ENCODE measurements around the gene TTPAL.
"Not testable (repeated sequence)": the region's sequence is repeated elsewhere in the genome, so short reads cannot be mapped to it uniquely, and the experiment has no call there.

DNA sequence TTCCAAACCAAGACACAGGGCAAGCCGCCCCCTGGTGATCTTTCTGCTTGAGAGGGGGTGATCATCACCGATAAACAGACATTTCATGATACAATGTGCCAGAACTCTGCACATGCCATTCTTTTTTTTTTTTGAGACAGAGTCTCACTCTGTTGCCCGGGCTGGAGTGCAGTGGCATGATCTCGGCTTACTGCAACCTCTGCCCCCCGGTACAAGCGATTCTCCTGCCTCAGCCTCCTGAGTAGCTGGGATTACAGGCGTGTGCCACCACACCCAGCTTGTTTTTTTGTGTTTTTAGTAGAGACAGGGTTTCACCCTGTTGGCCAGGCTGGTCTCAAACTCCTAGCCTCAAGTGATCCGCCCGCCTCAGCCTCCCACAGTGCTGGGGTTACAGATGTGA lies 3.4 kb upstream of the TTPAL start:
- TF ChIP-seq, protein P1, sequence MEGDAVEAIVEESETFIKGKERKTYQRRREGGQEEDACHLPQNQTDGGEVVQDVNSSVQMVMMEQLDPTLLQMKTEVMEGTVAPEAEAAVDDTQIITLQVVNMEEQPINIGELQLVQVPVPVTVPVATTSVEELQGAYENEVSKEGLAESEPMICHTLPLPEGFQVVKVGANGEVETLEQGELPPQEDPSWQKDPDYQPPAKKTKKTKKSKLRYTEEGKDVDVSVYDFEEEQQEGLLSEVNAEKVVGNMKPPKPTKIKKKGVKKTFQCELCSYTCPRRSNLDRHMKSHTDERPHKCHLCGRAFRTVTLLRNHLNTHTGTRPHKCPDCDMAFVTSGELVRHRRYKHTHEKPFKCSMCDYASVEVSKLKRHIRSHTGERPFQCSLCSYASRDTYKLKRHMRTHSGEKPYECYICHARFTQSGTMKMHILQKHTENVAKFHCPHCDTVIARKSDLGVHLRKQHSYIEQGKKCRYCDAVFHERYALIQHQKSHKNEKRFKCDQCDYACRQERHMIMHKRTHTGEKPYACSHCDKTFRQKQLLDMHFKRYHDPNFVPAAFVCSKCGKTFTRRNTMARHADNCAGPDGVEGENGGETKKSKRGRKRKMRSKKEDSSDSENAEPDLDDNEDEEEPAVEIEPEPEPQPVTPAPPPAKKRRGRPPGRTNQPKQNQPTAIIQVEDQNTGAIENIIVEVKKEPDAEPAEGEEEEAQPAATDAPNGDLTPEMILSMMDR (IDR thresholded peaks at IDR 0.05 in 2 of 3, conservative IDR thresholded peaks at IDR 0.05 in 1 of 3; ENCODE audit: borderline replicate concordance in 1 of 3, insufficient read depth in 1 of 3, low read depth in 2 of 3, low read length in 2 of 3), result not testable (repeated sequence)
- not testable (repeated sequence) for TF ChIP-seq POLR2A (IDR thresholded peaks at IDR 0.05; ENCODE audit: borderline replicate concordance, extremely low read depth, insufficient read depth, insufficient read length); RAD21 (IDR thresholded peaks at IDR 0.05; ENCODE audit: low read depth); CEBPB (IDR thresholded peaks at IDR 0.05; ENCODE audit: low read depth); SIN3A (IDR thresholded peaks at IDR 0.05; ENCODE audit: low read depth); POLR2AphosphoS5 (IDR thresholded peaks at IDR 0.05; ENCODE audit: low read depth, low read length); ZNF274 (IDR thresholded peaks at IDR 0.05; ENCODE audit: low read depth, low read length); EZH2 (IDR thresholded peaks at IDR 0.05); JUND (IDR thresholded peaks at IDR 0.05)
- TF ChIP-seq, protein P2, sequence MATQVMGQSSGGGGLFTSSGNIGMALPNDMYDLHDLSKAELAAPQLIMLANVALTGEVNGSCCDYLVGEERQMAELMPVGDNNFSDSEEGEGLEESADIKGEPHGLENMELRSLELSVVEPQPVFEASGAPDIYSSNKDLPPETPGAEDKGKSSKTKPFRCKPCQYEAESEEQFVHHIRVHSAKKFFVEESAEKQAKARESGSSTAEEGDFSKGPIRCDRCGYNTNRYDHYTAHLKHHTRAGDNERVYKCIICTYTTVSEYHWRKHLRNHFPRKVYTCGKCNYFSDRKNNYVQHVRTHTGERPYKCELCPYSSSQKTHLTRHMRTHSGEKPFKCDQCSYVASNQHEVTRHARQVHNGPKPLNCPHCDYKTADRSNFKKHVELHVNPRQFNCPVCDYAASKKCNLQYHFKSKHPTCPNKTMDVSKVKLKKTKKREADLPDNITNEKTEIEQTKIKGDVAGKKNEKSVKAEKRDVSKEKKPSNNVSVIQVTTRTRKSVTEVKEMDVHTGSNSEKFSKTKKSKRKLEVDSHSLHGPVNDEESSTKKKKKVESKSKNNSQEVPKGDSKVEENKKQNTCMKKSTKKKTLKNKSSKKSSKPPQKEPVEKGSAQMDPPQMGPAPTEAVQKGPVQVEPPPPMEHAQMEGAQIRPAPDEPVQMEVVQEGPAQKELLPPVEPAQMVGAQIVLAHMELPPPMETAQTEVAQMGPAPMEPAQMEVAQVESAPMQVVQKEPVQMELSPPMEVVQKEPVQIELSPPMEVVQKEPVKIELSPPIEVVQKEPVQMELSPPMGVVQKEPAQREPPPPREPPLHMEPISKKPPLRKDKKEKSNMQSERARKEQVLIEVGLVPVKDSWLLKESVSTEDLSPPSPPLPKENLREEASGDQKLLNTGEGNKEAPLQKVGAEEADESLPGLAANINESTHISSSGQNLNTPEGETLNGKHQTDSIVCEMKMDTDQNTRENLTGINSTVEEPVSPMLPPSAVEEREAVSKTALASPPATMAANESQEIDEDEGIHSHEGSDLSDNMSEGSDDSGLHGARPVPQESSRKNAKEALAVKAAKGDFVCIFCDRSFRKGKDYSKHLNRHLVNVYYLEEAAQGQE (IDR thresholded peaks at IDR 0.05; ENCODE audit: low read depth), result not testable (repeated sequence)
- TF ChIP-seq, protein P3, sequence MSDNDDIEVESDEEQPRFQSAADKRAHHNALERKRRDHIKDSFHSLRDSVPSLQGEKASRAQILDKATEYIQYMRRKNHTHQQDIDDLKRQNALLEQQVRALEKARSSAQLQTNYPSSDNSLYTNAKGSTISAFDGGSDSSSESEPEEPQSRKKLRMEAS (IDR thresholded peaks at IDR 0.05), result not testable (repeated sequence)

Data from HCT116 (cell line).